ENCODE results near the gene SFMBT1. TPM values are rescaled to one million over a fixed set of nuclear protein-coding genes. Genes with fewer than 3 reads are reported as not detected.

Gene SFMBT1
- total and polyA plus RNA-seq, 2 of the 8 experiments (the other 6 are each of a cell fraction or from before 2014, with no cell fraction given): 8.1 to 16.8 TPM

DNA sequence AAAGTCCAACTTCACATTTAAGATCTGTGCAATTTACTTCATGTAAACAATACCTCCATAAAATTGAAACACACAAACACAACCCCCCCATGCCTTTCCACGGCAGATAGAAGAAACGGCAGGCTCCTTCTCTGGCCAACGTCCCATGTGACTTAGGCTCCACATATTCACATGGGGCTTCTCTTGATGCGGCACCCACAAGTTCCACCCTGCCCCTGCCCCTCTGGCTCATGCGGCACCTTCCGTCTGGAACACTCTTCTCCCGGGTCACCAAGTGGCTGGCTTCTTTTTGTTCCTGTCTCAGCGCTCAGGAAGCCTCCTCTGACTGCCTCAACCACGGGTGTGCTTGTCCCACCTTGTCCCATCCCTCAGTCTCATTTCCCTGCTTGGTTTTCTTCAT is 174.1 kb downstream of the SFMBT1 start:
- Histone ChIP-seq H3K23me2 (ENCODE audit: low read depth, low read length) (no peaks in the 10 kb centered on the region; the same call in 1 of the 2 replicates), H4K5ac (ENCODE audit: insufficient read length, low read depth, low read length) (no peak overlapping the region), H3K4me1 (replicated peaks in 1 of 4; ENCODE audit: control insufficient read depth in 3 of 4, insufficient read depth in 4 of 4, low read length in 3 of 4) (peaks cover 0 to 9% (median 3%) of the 10 kb centered on the region in 4 experiments; a peak in 5 of 7 replicates), H2BK12ac (ENCODE audit: low read depth, low read length) (no peak overlapping the region), H3K4me2 (ENCODE audit: insufficient read depth in 1 of 2, low read depth in 2 of 2, low read length in 2 of 2) (no peak overlapping the region), H3K56ac (replicated peaks; ENCODE audit: insufficient read length, low read depth, low read length) (no peak overlapping the region), H2AFZ (ENCODE audit: low read length) (no peak overlapping the region), H3K79me1 (ENCODE audit: low read depth, low read length) (no peaks in the 10 kb centered on the region; the same call in none of the 2 replicates), H3K18ac (ENCODE audit: extremely low read depth, low read length) (no peak overlapping the region), H2BK120ac (replicated peaks; ENCODE audit: low read depth, low read length) (no peak overlapping the region), H3K4me3 (ENCODE audit: extremely low read depth in 1 of 4, insufficient read depth in 2 of 4, low read depth in 3 of 4, low read length in 4 of 4) (no peak overlapping the region), H2BK15ac (ENCODE audit: low read length) (no peak overlapping the region), H3K4ac (replicated peaks; ENCODE audit: insufficient read length, low read depth, low read length) (no peak overlapping the region), H3K23ac (ENCODE audit: insufficient read length) (no peak overlapping the region), H3K14ac (ENCODE audit: insufficient read length) (no peak overlapping the region), H3K9me3 (ENCODE audit: insufficient read depth in 2 of 2, low read depth in 1 of 2, low read length in 1 of 2) (no peaks in the 10 kb centered on the region), H2BK5ac (ENCODE audit: low read depth, low read length) (no peak overlapping the region), H4K91ac (replicated peaks; ENCODE audit: insufficient read length, low read length) (no peak overlapping the region), H4K20me1 (replicated peaks in 1 of 2; ENCODE audit: control insufficient read depth in 1 of 2, insufficient read depth in 2 of 2, low read length in 2 of 2) (peaks cover 0 to 7% of the 10 kb centered on the region in 2 experiments), H3K79me2 (ENCODE audit: control insufficient read depth in 1 of 2, insufficient read depth in 2 of 2, low read length in 2 of 2) (peaks cover 0 to 8% of the 10 kb centered on the region in 2 experiments; a peak in 2 of 4 replicates), H2BK20ac (ENCODE audit: low read length) (no peak overlapping the region), H3K9ac (replicated peaks in 1 of 4; ENCODE audit: extremely low read depth in 1 of 4, low read depth in 3 of 4, low read length in 3 of 4) (no peak overlapping the region), H4K8ac (ENCODE audit: extremely low read depth, insufficient read depth, low read length) (no peak overlapping the region), H2AK5ac (ENCODE audit: low read depth, low read length) (no peak overlapping the region), H3K36me3 (ENCODE audit: control insufficient read depth in 2 of 4, insufficient read depth in 4 of 4, low read length in 3 of 4) (no peaks in the 10 kb centered on the region), H3K27me3 (replicated peaks in 1 of 4; ENCODE audit: control insufficient read depth in 3 of 4, extremely low read depth in 1 of 4, insufficient read depth in 3 of 4, low read length in 3 of 4) (no peaks in the 10 kb centered on the region), H3K27ac (ENCODE audit: low read depth, low read length) (no peak overlapping the region)
- 87% methylated on average over 9 of the region's 9 CpGs; no CpG with 5 or more reads in 1 of the 2 experiments for WGBS, 2 experiments (ENCODE audit: extremely low coverage in 1 of 2, insufficient coverage in 1 of 2, insufficient read length in 1 of 2, insufficient replicate concordance in 2 of 2, low coverage in 1 of 2, low lambda C conversion rate in 2 of 2, missing lambda C conversion rate in 1 of 2)
- DNase-seq (ENCODE audit: low read depth in 1 of 2, low spot score in 2 of 2) (no peak), FAIRE-seq (no peak)
- ChIA-PET CTCF (ENCODE audit: partially characterized antibody) (interaction anchor here (0.9 to 1.5 kb wide), 3 partner anchors 10 to 208 kb away, joined by 3 to 4 read pairs (median 4); no protein-coding TSS in a partner anchor), POLR2A (ENCODE audit: partially characterized antibody) (no interaction called here)
- TF ChIP-seq CBX8 (IDR thresholded peaks at IDR 0.05; ENCODE audit: borderline replicate concordance, low read depth, low read length) (no peak), RXRA (IDR thresholded peaks at IDR 0.05; ENCODE audit: insufficient read depth, low read depth, low read length) (no peak), NANOG (IDR thresholded peaks at IDR 0.05; ENCODE audit: insufficient read depth, low read depth, low read length, poor library complexity, severe bottlenecking) (no peak), RNF2 (IDR thresholded peaks at IDR 0.05; ENCODE audit: borderline replicate concordance, low read depth, low read length, missing control alignments, poor library complexity, severe bottlenecking) (no peak), SAP30 (IDR thresholded peaks at IDR 0.05; ENCODE audit: insufficient read depth, insufficient replicate concordance, low read length) (no peak), TCF12 (IDR thresholded peaks at IDR 0.05; ENCODE audit: low read depth, low read length) (no peak), SIN3A (conservative IDR thresholded peaks at IDR 0.05 in 1 of 2, IDR thresholded peaks at IDR 0.05 in 1 of 2; ENCODE audit: low read depth in 1 of 2, low read length in 2 of 2) (no peak), POLR2A (IDR thresholded peaks at IDR 0.05; ENCODE audit: control extremely low read depth in 1 of 2, low read depth in 2 of 2, low read length in 2 of 2) (no peak), BACH1 (IDR thresholded peaks at IDR 0.05; ENCODE audit: low read length) (no peak), TEAD4 (IDR thresholded peaks at IDR 0.05; ENCODE audit: low read depth, low read length) (no peak), TAF7 (optimal IDR thresholded peaks at IDR 0.05; ENCODE audit: borderline replicate concordance, low read depth, low read length) (no peak), CTBP2 (IDR thresholded peaks at IDR 0.05; ENCODE audit: borderline replicate concordance, insufficient read depth, insufficient read length, low read length) (no peak)
- TF ChIP-seq, protein P1, sequence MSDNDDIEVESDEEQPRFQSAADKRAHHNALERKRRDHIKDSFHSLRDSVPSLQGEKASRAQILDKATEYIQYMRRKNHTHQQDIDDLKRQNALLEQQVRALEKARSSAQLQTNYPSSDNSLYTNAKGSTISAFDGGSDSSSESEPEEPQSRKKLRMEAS (IDR thresholded peaks at IDR 0.05): no peak
